Neural cell (in vitro differentiated cells): ENCODE measurements around the gene FTCD. TPM values are rescaled to one million over a fixed set of nuclear protein-coding genes. Genes with fewer than 3 reads are reported as not detected.

ENCODE experiments used
- H2AFZ ChIP-seq: fragments of 200-600, 300-800 bp; sonication (generic), shearing (Covaris generic); 2 replicates; pipeline ENCODE4 v1.6.0; 2014; ENCODE audit warnings: low read depth, mild to moderate bottlenecking, antibody characterized with exemption, low read length, moderate library complexity
- H3F3A ChIP-seq: fragments of 200-600 bp; shearing (Covaris generic); 2 replicates; pipeline ENCODE4 v1.6.1; 2016; ENCODE audit warnings: mild to moderate bottlenecking, moderate library complexity, mixed read lengths, antibody characterized with exemption, low read length; ENCODE audit not compliant: insufficient read depth, poor library complexity, severe bottlenecking
- H3K27ac ChIP-seq: fragments of 200-600, 300-800 bp; sonication (generic), shearing (Covaris generic); 2 replicates; pipeline ENCODE4 v1.5.1; 2014; ENCODE audit warnings: mild to moderate bottlenecking, low read length, moderate library complexity
- H3K27me3 ChIP-seq: fragments of 300-800, 200-600 bp; sonication (generic), shearing (Covaris generic); 2 replicates; pipeline ENCODE4 v1.6.0; 2014; ENCODE audit warnings: mild to moderate bottlenecking, low read depth, low read length, moderate library complexity; ENCODE audit not compliant: insufficient read depth
- H3K36me3 ChIP-seq: fragments of 300-800, 200-600 bp; sonication (generic), shearing (Covaris generic); 2 replicates; pipeline ENCODE4 v1.5.1; 2014; ENCODE audit warnings: mild to moderate bottlenecking, antibody characterized with exemption, low read length, moderate library complexity; ENCODE audit not compliant: insufficient read depth
- H3K4me2 ChIP-seq: fragments of 300-800, 200-600 bp; sonication (generic), shearing (Covaris generic); 2 replicates; pipeline ENCODE4 v1.6.0; 2014; ENCODE audit warnings: mild to moderate bottlenecking, low read length
- H3K4me3 ChIP-seq: fragments of 300-800, 200-600 bp; sonication (generic), shearing (Covaris generic); 2 replicates; pipeline ENCODE4 v1.5.1; 2014; ENCODE audit warnings: mild to moderate bottlenecking, low read length, moderate library complexity
- H3K79me2 ChIP-seq: fragments of 200-600 bp; shearing (Covaris generic); replicated peaks from 2 replicates; pipeline ENCODE4 v1.6.0; 2014; ENCODE audit warnings: mild to moderate bottlenecking, low read length, moderate library complexity; ENCODE audit not compliant: insufficient read depth
- H3K9ac ChIP-seq: fragments of 300-800, 200-600 bp; sonication (generic), shearing (Covaris generic); 2 replicates; pipeline ENCODE4 v1.6.1; 2016; ENCODE audit warnings: mild to moderate bottlenecking, low read length, mixed read lengths
- H3K9me2 ChIP-seq: fragments of 200-600 bp; shearing (Covaris generic); 2 replicates; pipeline ENCODE4 v1.6.1; 2016; ENCODE audit warnings: mild to moderate bottlenecking, low read length, mixed read lengths; ENCODE audit not compliant: insufficient read depth
- H3K9me3 ChIP-seq: fragments of 200-600, 300-800 bp; sonication (generic), shearing (Covaris generic); 2 replicates; pipeline ENCODE4 v1.6.1; 2016; ENCODE audit warnings: mild to moderate bottlenecking, mixed run types, low read length, moderate library complexity, mixed read lengths
- H4K20me1 ChIP-seq: fragments of 200-600 bp; shearing (Covaris generic); 2 replicates; pipeline ENCODE4 v1.6.1; 2016; ENCODE audit warnings: mild to moderate bottlenecking, mixed run types; ENCODE audit not compliant: insufficient read depth
- CTCF ChIP-seq: fragments of 450-650 bp; IDR thresholded peaks from 2 replicates; pipeline ENCODE4 v1.5.1; 2014; ENCODE audit warnings: antibody characterized with exemption, mild to moderate bottlenecking, moderate library complexity; ENCODE audit not compliant: poor library complexity, severe bottlenecking
- EP300 ChIP-seq: fragments of 450-650 bp; conservative IDR thresholded peaks from 2 replicates; pipeline ENCODE4 v1.6.1; 2014; ENCODE audit warnings: antibody characterized with exemption, mild to moderate bottlenecking, moderate library complexity; ENCODE audit not compliant: poor library complexity, severe bottlenecking
- EZH2 ChIP-seq: fragments of 200-600, 300-800 bp; shearing (Covaris generic), sonication (generic); IDR thresholded peaks from 2 replicates; pipeline ENCODE4 v1.6.1; 2014; ENCODE audit warnings: antibody characterized with exemption, low read length, borderline replicate concordance, mild to moderate bottlenecking; ENCODE audit not compliant: insufficient read depth, poor library complexity, severe bottlenecking
- MXI1 ChIP-seq: fragments of 450-650 bp; conservative IDR thresholded peaks from 2 replicates; pipeline ENCODE4 v1.6.1; 2014; ENCODE audit warnings: antibody characterized with exemption, mild to moderate bottlenecking; ENCODE audit not compliant: poor library complexity, severe bottlenecking
- POLR2AphosphoS5 ChIP-seq: IDR thresholded peaks from 2 replicates; pipeline ENCODE4 v1.6.1; 2012
- RAD21 ChIP-seq: fragments of 450-650 bp; conservative IDR thresholded peaks from 2 replicates; pipeline ENCODE4 v1.6.1; 2014; ENCODE audit warnings: antibody characterized with exemption, mild to moderate bottlenecking, moderate library complexity
- SMC3 ChIP-seq: fragments of 450-650 bp; conservative IDR thresholded peaks from 2 replicates; pipeline ENCODE4 v1.6.1; 2014; ENCODE audit warnings: antibody characterized with exemption, mild to moderate bottlenecking, moderate library complexity; ENCODE audit not compliant: poor library complexity
- TAF1 ChIP-seq: IDR thresholded peaks from 2 replicates; pipeline ENCODE4 v1.6.1; 2012; ENCODE audit warnings: low read depth
- polyA plus RNA-seq: library from polyadenylated mRNA; depleted of rRNA; stranded (reverse); fragments of >200 nt; gene quantifications from 2 replicates; pipeline ENCODE4 v1.2.3, GENCODE V29; 2014
- TF ChIP-seq, protein P1 (sequence below): IDR thresholded peaks from 2 replicates; pipeline ENCODE4 v1.6.1; 2012; ENCODE audit warnings: borderline replicate concordance

Gene FTCD
- polyA plus RNA-seq, 1 donor from 2014 or later, result 2.0 TPM

GRCh38 chr21:46130831-46131587 is 24.4 kb downstream of the FTCD start:
- no peaks in the 10 kb centered on the region for H3F3A ChIP-seq
- no peaks in the 10 kb centered on the region for H3K9me3 ChIP-seq
- no peaks in the 10 kb centered on the region for H4K20me1 ChIP-seq
- no peaks in the 10 kb centered on the region for H3K79me2 ChIP-seq
- no peak overlapping the region for H2AFZ ChIP-seq
- H3K4me2 ChIP-seq, result no peak overlapping the region
- no peaks in the 10 kb centered on the region for H3K27me3 ChIP-seq
- H3K9me2 ChIP-seq, result no peaks in the 10 kb centered on the region
- no peak overlapping the region for H3K4me3 ChIP-seq
- TF ChIP-seq TAF1 (no peak), MXI1 (no peak), EP300 (no peak), RAD21 (no peak), EZH2 (no peak), CTCF (no peak), SMC3 (no peak), POLR2AphosphoS5 (no peak)
- TF ChIP-seq, protein P1, sequence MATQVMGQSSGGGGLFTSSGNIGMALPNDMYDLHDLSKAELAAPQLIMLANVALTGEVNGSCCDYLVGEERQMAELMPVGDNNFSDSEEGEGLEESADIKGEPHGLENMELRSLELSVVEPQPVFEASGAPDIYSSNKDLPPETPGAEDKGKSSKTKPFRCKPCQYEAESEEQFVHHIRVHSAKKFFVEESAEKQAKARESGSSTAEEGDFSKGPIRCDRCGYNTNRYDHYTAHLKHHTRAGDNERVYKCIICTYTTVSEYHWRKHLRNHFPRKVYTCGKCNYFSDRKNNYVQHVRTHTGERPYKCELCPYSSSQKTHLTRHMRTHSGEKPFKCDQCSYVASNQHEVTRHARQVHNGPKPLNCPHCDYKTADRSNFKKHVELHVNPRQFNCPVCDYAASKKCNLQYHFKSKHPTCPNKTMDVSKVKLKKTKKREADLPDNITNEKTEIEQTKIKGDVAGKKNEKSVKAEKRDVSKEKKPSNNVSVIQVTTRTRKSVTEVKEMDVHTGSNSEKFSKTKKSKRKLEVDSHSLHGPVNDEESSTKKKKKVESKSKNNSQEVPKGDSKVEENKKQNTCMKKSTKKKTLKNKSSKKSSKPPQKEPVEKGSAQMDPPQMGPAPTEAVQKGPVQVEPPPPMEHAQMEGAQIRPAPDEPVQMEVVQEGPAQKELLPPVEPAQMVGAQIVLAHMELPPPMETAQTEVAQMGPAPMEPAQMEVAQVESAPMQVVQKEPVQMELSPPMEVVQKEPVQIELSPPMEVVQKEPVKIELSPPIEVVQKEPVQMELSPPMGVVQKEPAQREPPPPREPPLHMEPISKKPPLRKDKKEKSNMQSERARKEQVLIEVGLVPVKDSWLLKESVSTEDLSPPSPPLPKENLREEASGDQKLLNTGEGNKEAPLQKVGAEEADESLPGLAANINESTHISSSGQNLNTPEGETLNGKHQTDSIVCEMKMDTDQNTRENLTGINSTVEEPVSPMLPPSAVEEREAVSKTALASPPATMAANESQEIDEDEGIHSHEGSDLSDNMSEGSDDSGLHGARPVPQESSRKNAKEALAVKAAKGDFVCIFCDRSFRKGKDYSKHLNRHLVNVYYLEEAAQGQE, result no peak
- no peak overlapping the region for H3K27ac ChIP-seq
- H3K9ac ChIP-seq, result no peak overlapping the region
- no peaks in the 10 kb centered on the region for H3K36me3 ChIP-seq

GRCh38 chr21:46129846-46130651 is 25.3 kb downstream of the FTCD start:
- Histone ChIP-seq H2AFZ (no peak overlapping the region), H3K4me3 (no peak overlapping the region), H3K4me2 (no peak overlapping the region), H3F3A (no peaks in the 10 kb centered on the region), H3K79me2 (no peaks in the 10 kb centered on the region), H3K27ac (no peak overlapping the region), H3K9me3 (no peaks in the 10 kb centered on the region), H3K27me3 (no peaks in the 10 kb centered on the region), H3K36me3 (no peaks in the 10 kb centered on the region), H4K20me1 (no peaks in the 10 kb centered on the region), H3K9ac (no peak overlapping the region), H3K9me2 (no peaks in the 10 kb centered on the region)
- no peak for TF ChIP-seq CTCF
- TF ChIP-seq TAF1, result no peak
- TF ChIP-seq EP300, result no peak
- TF ChIP-seq SMC3, result no peak
- TF ChIP-seq, protein P1, result no peak
- no peak for TF ChIP-seq RAD21
